ENCODE results near the gene FLG2. TPM values are rescaled to one million over a fixed set of nuclear protein-coding genes. Genes with fewer than 3 reads are reported as not detected.

The FLG2 gene
- total and polyA plus RNA-seq, 10 of the 15 experiments (the other 5 are each of a cell fraction or from before 2014, with no cell fraction given) = not detected

DNA sequence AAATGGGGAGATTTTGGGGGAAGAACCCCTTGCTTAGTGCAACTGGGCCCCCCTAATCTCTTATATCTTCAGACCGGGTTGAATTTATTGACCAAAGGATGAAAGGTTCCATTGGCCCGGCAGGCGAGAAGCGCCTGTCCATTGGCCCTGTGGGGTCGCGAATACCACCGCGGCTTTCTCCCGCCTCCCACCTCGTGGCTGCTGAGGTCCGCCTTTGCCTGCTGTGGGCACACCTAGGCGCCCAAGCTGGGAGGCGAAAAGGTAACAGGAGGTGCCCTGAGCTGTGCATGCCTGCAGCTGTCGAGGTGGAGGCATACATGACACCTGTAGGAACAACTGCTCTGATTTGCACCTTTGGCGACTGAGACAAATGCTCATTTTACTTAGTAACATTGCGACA lies 21.1 kb upstream of the FLG2 start:
- RAD21 ChIA-PET (ENCODE audit: unreplicated experiment) = no interaction called here
- H3K4me3 ChIP-seq = no peak overlapping the region
- no TSS peak for BruUV-seq (replicated peaks)
- intact Hi-C loops (cut with micrococcal nuclease; ENCODE audit: unreplicated experiment) (no loop called here), in situ Hi-C loops (cut with MboI) (no loop called here)
- H3K9me3 ChIP-seq (replicated peaks; ENCODE audit: control insufficient read depth, insufficient read depth, low read length) = no peaks in the 10 kb centered on the region
- CTCF ChIA-PET = no interaction called here
- 60% methylated on average over 16 of the region's 16 CpGs for WGBS (ENCODE audit: insufficient coverage, insufficient replicate concordance, low lambda C conversion rate, missing lambda C conversion rate)
- SMC1A ChIA-PET (ENCODE audit: uncharacterized antibody, unreplicated experiment) = no interaction called here
- TF ChIP-seq HDAC6 (IDR thresholded peaks at IDR 0.05; ENCODE audit: unreplicated experiment) (no peak), RUNX3 (IDR thresholded peaks at IDR 0.05; ENCODE audit: low read length) (no peak), FOXK2 (IDR thresholded peaks at IDR 0.05) (no peak), ZNF207 (IDR thresholded peaks at IDR 0.05; ENCODE audit: borderline replicate concordance) (no peak)
- H4K20me1 ChIP-seq (ENCODE audit: control insufficient read depth, insufficient read depth) = no peaks in the 10 kb centered on the region
- FAIRE-seq = no peak
- no peaks in the 10 kb centered on the region for H3K4me1 ChIP-seq (ENCODE audit: control insufficient read depth, insufficient read depth, low read length)
- H3K27me3 ChIP-seq (replicated peaks in 1 of 2; ENCODE audit: control insufficient read depth in 2 of 2, insufficient read depth in 2 of 2, low read length in 1 of 2) = no peaks in the 10 kb centered on the region; a peak in 1 of 4 replicates
- ATAC-seq = no peak
- H3K36me3 ChIP-seq (ENCODE audit: control insufficient read depth in 2 of 2, insufficient read depth in 2 of 2, low read length in 1 of 2) = no peaks in the 10 kb centered on the region
- no peak overlapping the region for H3K4me2 ChIP-seq (ENCODE audit: control insufficient read depth, insufficient read depth)
- H3K27ac ChIP-seq (ENCODE audit: control insufficient read depth, insufficient read depth) = no peak overlapping the region
- no peak overlapping the region for H2AFZ ChIP-seq (ENCODE audit: control insufficient read depth, low read depth, low read length)
- no peak overlapping the region for H3K9ac ChIP-seq (ENCODE audit: control insufficient read depth, insufficient read depth, low read length)
- DNase-seq (ENCODE audit: low read depth, low spot score) = no peak
- POLR2A ChIA-PET = no interaction called here
- no peaks in the 10 kb centered on the region for H3K79me2 ChIP-seq (ENCODE audit: control insufficient read depth, insufficient read depth, low read length)

DNA sequence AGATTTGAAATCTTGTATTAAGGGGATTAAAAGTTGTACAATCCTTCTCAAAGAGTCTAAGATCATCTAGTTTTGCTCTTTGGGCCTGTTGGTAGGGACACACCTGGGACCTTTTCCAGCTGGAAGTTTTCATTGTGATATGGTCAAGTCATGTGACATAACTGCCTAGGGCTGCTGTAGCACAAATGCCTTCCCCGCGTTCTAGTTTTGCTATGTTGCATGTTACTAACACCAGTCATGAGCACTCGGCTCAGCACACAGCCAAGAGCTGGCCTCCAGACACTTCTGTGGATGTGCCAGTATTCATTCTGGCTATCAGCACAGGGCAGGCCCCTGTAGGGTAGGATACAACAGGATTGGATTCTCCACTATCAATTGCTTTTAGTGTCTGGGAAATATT lies 14.6 kb upstream of the FLG2 start:
- H3K27ac ChIP-seq (ENCODE audit: control insufficient read depth, insufficient read depth) = no peak overlapping the region
- DNase-seq (ENCODE audit: low read depth, low spot score) (no peak), ATAC-seq (no peak), FAIRE-seq (no peak)
- no peaks in the 10 kb centered on the region for H3K9me3 ChIP-seq (replicated peaks; ENCODE audit: control insufficient read depth, insufficient read depth, low read length)
- SMC1A ChIA-PET (ENCODE audit: uncharacterized antibody, unreplicated experiment) = interaction anchor here (0.6 kb wide), 1 partner anchor 109 kb away, joined by 3 read pairs; no protein-coding TSS in a partner anchor
- WGBS (ENCODE audit: insufficient coverage, insufficient replicate concordance, low lambda C conversion rate, missing lambda C conversion rate) = 64% methylated on average over 3 of the region's 3 CpGs
- RAD21 ChIA-PET (ENCODE audit: unreplicated experiment) = no interaction called here
- H3K27me3 ChIP-seq (replicated peaks in 1 of 2; ENCODE audit: control insufficient read depth in 2 of 2, insufficient read depth in 2 of 2, low read length in 1 of 2) = no peaks in the 10 kb centered on the region
- no peak overlapping the region for H3K4me3 ChIP-seq
- H3K4me2 ChIP-seq (ENCODE audit: control insufficient read depth, insufficient read depth) = no peak overlapping the region
- intact Hi-C loops (cut with micrococcal nuclease; ENCODE audit: unreplicated experiment) = no loop called here
- H2AFZ ChIP-seq (ENCODE audit: control insufficient read depth, low read depth, low read length) = no peak overlapping the region
- POLR2A ChIA-PET = no interaction called here
- BruUV-seq (replicated peaks) = no TSS peak
- no peaks in the 10 kb centered on the region for H3K79me2 ChIP-seq (ENCODE audit: control insufficient read depth, insufficient read depth, low read length)
- CTCF ChIA-PET = interaction anchor here (1.2 to 1.8 kb wide), 2 partner anchors 25 to 27 kb away, joined by 3 to 5 read pairs; no protein-coding TSS in a partner anchor
- no peaks in the 10 kb centered on the region for H3K4me1 ChIP-seq (ENCODE audit: control insufficient read depth, insufficient read depth, low read length)
- H3K9ac ChIP-seq (ENCODE audit: control insufficient read depth, insufficient read depth, low read length) = no peak overlapping the region
- no peaks in the 10 kb centered on the region for H3K36me3 ChIP-seq (ENCODE audit: control insufficient read depth in 2 of 2, insufficient read depth in 2 of 2, low read length in 1 of 2)
- H4K20me1 ChIP-seq (ENCODE audit: control insufficient read depth, insufficient read depth) = no peaks in the 10 kb centered on the region
- in situ Hi-C loops (cut with MboI) = no loop called here
- no peak for TF ChIP-seq SUPT20H (IDR thresholded peaks at IDR 0.05; ENCODE audit: borderline replicate concordance, control insufficient read depth, low read depth, low read length)
- TF ChIP-seq CREB1 (IDR thresholded peaks at IDR 0.05; ENCODE audit: low read depth) = no peak
- TF ChIP-seq FOS (IDR thresholded peaks at IDR 0.05; ENCODE audit: borderline replicate concordance, extremely low read depth, insufficient read length) = no peak
- TF ChIP-seq, protein P1, sequence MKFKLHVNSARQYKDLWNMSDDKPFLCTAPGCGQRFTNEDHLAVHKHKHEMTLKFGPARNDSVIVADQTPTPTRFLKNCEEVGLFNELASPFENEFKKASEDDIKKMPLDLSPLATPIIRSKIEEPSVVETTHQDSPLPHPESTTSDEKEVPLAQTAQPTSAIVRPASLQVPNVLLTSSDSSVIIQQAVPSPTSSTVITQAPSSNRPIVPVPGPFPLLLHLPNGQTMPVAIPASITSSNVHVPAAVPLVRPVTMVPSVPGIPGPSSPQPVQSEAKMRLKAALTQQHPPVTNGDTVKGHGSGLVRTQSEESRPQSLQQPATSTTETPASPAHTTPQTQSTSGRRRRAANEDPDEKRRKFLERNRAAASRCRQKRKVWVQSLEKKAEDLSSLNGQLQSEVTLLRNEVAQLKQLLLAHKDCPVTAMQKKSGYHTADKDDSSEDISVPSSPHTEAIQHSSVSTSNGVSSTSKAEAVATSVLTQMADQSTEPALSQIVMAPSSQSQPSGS (IDR thresholded peaks at IDR 0.05; ENCODE audit: low read length) = no peak
- no peak for TF ChIP-seq SIX5 (IDR thresholded peaks at IDR 0.05; ENCODE audit: low read depth, low read length, severe bottlenecking)
- TF ChIP-seq JUND (IDR thresholded peaks at IDR 0.05; ENCODE audit: low read depth, low read length) = no peak
- TF ChIP-seq NFYA (IDR thresholded peaks at IDR 0.05; ENCODE audit: borderline replicate concordance, low read depth, low read length) = no peak
- TF ChIP-seq, protein P2, sequence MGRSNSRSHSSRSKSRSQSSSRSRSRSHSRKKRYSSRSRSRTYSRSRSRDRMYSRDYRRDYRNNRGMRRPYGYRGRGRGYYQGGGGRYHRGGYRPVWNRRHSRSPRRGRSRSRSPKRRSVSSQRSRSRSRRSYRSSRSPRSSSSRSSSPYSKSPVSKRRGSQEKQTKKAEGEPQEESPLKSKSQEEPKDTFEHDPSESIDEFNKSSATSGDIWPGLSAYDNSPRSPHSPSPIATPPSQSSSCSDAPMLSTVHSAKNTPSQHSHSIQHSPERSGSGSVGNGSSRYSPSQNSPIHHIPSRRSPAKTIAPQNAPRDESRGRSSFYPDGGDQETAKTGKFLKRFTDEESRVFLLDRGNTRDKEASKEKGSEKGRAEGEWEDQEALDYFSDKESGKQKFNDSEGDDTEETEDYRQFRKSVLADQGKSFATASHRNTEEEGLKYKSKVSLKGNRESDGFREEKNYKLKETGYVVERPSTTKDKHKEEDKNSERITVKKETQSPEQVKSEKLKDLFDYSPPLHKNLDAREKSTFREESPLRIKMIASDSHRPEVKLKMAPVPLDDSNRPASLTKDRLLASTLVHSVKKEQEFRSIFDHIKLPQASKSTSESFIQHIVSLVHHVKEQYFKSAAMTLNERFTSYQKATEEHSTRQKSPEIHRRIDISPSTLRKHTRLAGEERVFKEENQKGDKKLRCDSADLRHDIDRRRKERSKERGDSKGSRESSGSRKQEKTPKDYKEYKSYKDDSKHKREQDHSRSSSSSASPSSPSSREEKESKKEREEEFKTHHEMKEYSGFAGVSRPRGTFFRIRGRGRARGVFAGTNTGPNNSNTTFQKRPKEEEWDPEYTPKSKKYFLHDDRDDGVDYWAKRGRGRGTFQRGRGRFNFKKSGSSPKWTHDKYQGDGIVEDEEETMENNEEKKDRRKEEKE (IDR thresholded peaks at IDR 0.05) = no peak
